Loucy (cell line): ENCODE measurements around the gene CALCR.

ENCODE experiments used
- H2AFZ ChIP-seq: fragments of 200-600 bp; sonication (generic); 2 replicates; pipeline ENCODE4 v1.6.0; 2016; ENCODE audit warnings: antibody characterized with exemption, mild to moderate bottlenecking, low read length, moderate library complexity
- H3F3A ChIP-seq: fragments of 200-600 bp; 2 replicates; pipeline ENCODE4 v1.6.0; 2016; ENCODE audit warnings: antibody characterized with exemption, low read depth, mild to moderate bottlenecking
- H3K27me3 ChIP-seq: fragments of 200-600 bp; sonication (generic); 2 replicates; pipeline ENCODE4 v1.6.1; 2014; ENCODE audit warnings: low read length, mild to moderate bottlenecking; ENCODE audit not compliant: insufficient read depth, poor library complexity, severe bottlenecking
- H3K36me3 ChIP-seq: fragments of 200-600 bp; sonication (generic); 2 replicates; pipeline ENCODE4 v1.6.1; 2016; ENCODE audit warnings: low read length; ENCODE audit not compliant: insufficient read depth
- H3K4me1 ChIP-seq: fragments of 200-600 bp; sonication (generic); 2 replicates; pipeline ENCODE4 v1.5.1; 2014; ENCODE audit warnings: low read length, mild to moderate bottlenecking; ENCODE audit not compliant: insufficient read depth, poor library complexity, severe bottlenecking
- H3K4me2 ChIP-seq: fragments of 200-600 bp; sonication (generic); 2 replicates; pipeline ENCODE4 v1.6.0; 2014; ENCODE audit warnings: antibody characterized with exemption, low read length, low read depth, mild to moderate bottlenecking; ENCODE audit not compliant: poor library complexity, severe bottlenecking
- H3K4me3 ChIP-seq: fragments of 200-600 bp; sonication (generic); 2 replicates; pipeline ENCODE4 v1.5.1; 2014; ENCODE audit warnings: low read length, mild to moderate bottlenecking, mixed read lengths; ENCODE audit not compliant: poor library complexity, severe bottlenecking
- H3K79me2 ChIP-seq: fragments of 200-600 bp; sonication (generic); 2 replicates; pipeline ENCODE4 v1.6.1; 2014; ENCODE audit warnings: low read length; ENCODE audit not compliant: insufficient read depth
- H3K9ac ChIP-seq: fragments of 200-600 bp; sonication (generic); 2 replicates; pipeline ENCODE4 v1.6.0; 2014; ENCODE audit warnings: mild to moderate bottlenecking, low read depth, low read length, moderate library complexity; ENCODE audit not compliant: poor library complexity, severe bottlenecking
- H3K9me2 ChIP-seq: fragments of 200-600 bp; sonication (generic); replicated peaks from 2 replicates; pipeline ENCODE4 v1.6.1; 2016; ENCODE audit warnings: low read depth, low read length, mixed read lengths
- H3K9me3 ChIP-seq: fragments of 200-600 bp; sonication (generic); 2 replicates; pipeline ENCODE4 v1.6.1; 2014; ENCODE audit warnings: mild to moderate bottlenecking, antibody characterized with exemption, low read length, low read depth; ENCODE audit not compliant: insufficient read depth
- H4K20me1 ChIP-seq: fragments of 200-600 bp; sonication (generic); 2 replicates; pipeline ENCODE4 v1.6.0; 2014; ENCODE audit warnings: antibody characterized with exemption, low read length, mild to moderate bottlenecking; ENCODE audit not compliant: insufficient read depth, poor library complexity, severe bottlenecking
- EZH2phosphoT487 ChIP-seq: fragments of 200-600 bp; IDR thresholded peaks from 2 replicates; pipeline ENCODE4 v1.6.1; 2018; ENCODE audit warnings: antibody characterized with exemption, mild to moderate bottlenecking, moderate library complexity, borderline replicate concordance
- TF ChIP-seq, protein P1 (sequence below): fragments of 200-600 bp; sonication (generic); conservative IDR thresholded peaks from 2 replicates; pipeline ENCODE4 v1.5.1; 2014; ENCODE audit warnings: mild to moderate bottlenecking, antibody characterized with exemption, low read length

CALCR gene

DNA sequence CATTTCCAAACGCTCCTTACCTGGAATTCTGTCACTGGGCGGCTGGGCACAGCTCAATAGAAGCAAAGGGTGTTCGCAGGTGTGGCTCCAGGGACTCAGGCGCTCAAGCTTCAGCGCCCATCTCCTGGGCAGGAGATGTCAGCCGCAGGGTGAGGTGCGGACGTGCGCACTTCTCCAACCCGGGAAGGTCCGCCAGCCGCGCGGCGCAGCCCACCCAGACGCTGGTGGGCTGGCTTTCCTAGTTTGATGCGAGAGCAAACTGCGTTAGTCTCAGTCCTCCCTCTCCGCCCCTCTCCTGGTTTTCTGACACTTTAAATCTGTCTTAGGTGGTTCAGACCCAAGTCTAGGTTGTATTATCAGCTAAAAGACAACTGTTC is 267 bp downstream of the CALCR start:
- TF ChIP-seq, protein P1, sequence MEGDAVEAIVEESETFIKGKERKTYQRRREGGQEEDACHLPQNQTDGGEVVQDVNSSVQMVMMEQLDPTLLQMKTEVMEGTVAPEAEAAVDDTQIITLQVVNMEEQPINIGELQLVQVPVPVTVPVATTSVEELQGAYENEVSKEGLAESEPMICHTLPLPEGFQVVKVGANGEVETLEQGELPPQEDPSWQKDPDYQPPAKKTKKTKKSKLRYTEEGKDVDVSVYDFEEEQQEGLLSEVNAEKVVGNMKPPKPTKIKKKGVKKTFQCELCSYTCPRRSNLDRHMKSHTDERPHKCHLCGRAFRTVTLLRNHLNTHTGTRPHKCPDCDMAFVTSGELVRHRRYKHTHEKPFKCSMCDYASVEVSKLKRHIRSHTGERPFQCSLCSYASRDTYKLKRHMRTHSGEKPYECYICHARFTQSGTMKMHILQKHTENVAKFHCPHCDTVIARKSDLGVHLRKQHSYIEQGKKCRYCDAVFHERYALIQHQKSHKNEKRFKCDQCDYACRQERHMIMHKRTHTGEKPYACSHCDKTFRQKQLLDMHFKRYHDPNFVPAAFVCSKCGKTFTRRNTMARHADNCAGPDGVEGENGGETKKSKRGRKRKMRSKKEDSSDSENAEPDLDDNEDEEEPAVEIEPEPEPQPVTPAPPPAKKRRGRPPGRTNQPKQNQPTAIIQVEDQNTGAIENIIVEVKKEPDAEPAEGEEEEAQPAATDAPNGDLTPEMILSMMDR = no peak
- no peak for TF ChIP-seq EZH2phosphoT487
- H2AFZ ChIP-seq = no peak overlapping the region
- no peaks in the 10 kb centered on the region for H3F3A ChIP-seq
- no peaks in the 10 kb centered on the region for H3K4me1 ChIP-seq
- no peaks in the 10 kb centered on the region for H3K79me2 ChIP-seq
- no peaks in the 10 kb centered on the region for H3K9me3 ChIP-seq
- no peaks in the 10 kb centered on the region for H4K20me1 ChIP-seq
- H3K36me3 ChIP-seq = no peaks in the 10 kb centered on the region
- H3K4me2 ChIP-seq = no peak overlapping the region
- no peak overlapping the region for H3K9ac ChIP-seq
- H3K4me3 ChIP-seq = no peak overlapping the region
- no peaks in the 10 kb centered on the region for H3K27me3 ChIP-seq
- H3K9me2 ChIP-seq = no peaks in the 10 kb centered on the region

DNA sequence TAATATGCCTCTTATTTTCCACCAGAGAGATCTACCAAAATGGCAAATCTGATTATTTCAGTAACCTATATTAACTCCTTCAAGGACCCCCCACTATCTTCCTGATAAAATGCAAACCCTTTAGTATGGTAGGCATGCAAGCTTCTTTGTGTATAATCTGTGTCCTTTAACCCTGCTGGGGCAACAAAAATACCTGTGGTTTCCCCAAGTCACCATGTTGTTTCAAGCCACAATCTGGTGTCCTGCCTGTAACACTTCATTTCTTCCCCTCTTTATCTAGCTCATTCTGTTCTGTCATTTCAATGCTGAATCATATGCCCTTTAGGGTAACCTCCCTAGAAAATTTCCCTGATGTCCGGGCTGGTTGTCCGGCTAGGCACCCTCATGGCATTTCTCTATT is 5.3 kb downstream of the CALCR start:
- H3K9ac ChIP-seq = no peak overlapping the region
- no peaks in the 10 kb centered on the region for H3F3A ChIP-seq
- H3K9me3 ChIP-seq = no peaks in the 10 kb centered on the region
- no peaks in the 10 kb centered on the region for H3K4me1 ChIP-seq
- H3K4me3 ChIP-seq = no peak overlapping the region
- H3K4me2 ChIP-seq = no peak overlapping the region
- no peaks in the 10 kb centered on the region for H3K79me2 ChIP-seq
- H4K20me1 ChIP-seq = no peaks in the 10 kb centered on the region
- no peaks in the 10 kb centered on the region for H3K27me3 ChIP-seq
- H3K36me3 ChIP-seq = no peaks in the 10 kb centered on the region
- H2AFZ ChIP-seq = no peak overlapping the region
- TF ChIP-seq EZH2phosphoT487 = no peak
- TF ChIP-seq, protein P1 = no peak
- no peaks in the 10 kb centered on the region for H3K9me2 ChIP-seq

DNA sequence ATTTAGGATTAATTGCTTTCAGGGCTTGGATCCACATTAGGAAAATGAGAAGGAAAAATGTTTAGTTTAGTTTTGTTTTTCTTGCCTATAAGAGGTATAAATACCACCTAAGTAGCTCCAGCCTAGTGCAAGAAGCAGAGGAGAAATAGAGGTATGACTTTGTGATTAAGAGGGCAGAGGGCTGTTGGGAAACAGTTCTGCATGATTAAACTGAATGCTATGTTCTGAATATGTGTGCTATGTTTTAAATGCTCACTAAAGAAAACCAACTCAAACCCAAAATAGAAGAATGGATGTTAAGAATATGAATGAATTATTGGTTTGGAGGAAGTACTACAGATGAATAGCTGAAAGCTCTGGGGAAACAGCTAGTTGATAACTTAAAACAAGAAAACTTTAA is 7.6 kb downstream of the CALCR start:
- Histone ChIP-seq H3K79me2 (no peaks in the 10 kb centered on the region), H3K36me3 (no peaks in the 10 kb centered on the region), H4K20me1 (no peaks in the 10 kb centered on the region), H3K27me3 (no peaks in the 10 kb centered on the region), H3K4me2 (no peak overlapping the region), H3K9me3 (no peaks in the 10 kb centered on the region), H3K4me1 (no peaks in the 10 kb centered on the region), H3K9ac (no peak overlapping the region), H3K4me3 (no peak overlapping the region), H3K9me2 (no peaks in the 10 kb centered on the region), H3F3A (no peaks in the 10 kb centered on the region), H2AFZ (no peak overlapping the region)
- TF ChIP-seq EZH2phosphoT487 = no peak
- TF ChIP-seq, protein P1 = no peak
